HCT116 (cell line): ENCODE results near the gene FNDC3B.
"Not testable (repeated sequence)": the region's sequence is repeated elsewhere in the genome, so short reads cannot be mapped to it uniquely, and the experiment has no call there.

Experiments
- CTCF ChIP-seq, 3 experiments: fragments of 200-600 bp in 1 of 3; sonication (generic) in 1 of 3; IDR thresholded peaks in 2 of 3; conservative IDR thresholded peaks in 1 of 3; 2 replicates each; pipeline ENCODE4 v1.5.1; 2012 to 2017; ENCODE audit warnings: low read depth in 2 of 3, low read length in 2 of 3, antibody characterized with exemption in 1 of 3, borderline replicate concordance in 1 of 3, control low read depth in 1 of 3, mild to moderate bottlenecking in 1 of 3, mixed read lengths in 1 of 3, mixed run types in 1 of 3, moderate library complexity in 1 of 3; ENCODE audit not compliant: insufficient read depth in 1 of 3
- EZH2 ChIP-seq: fragments of 200-600 bp; sonication (generic); IDR thresholded peaks from 2 replicates; pipeline ENCODE4 v1.6.1; 2017; ENCODE audit warnings: antibody characterized with exemption, mixed run types
- POLR2A ChIP-seq: IDR thresholded peaks from 2 replicates; pipeline ENCODE4 v1.7.0; 2011; ENCODE audit warnings: borderline replicate concordance; ENCODE audit not compliant: insufficient read depth, insufficient read length; ENCODE audit errors: extremely low read depth
- SIN3A ChIP-seq: IDR thresholded peaks from 2 replicates; pipeline ENCODE4 v1.6.1; 2012; ENCODE audit warnings: low read depth

GRCh38 chr3:172242471-172242870, 203.1 kb downstream of the FNDC3B start:
- TF ChIP-seq CTCF (IDR thresholded peaks at IDR 0.05 in 2 of 3, conservative IDR thresholded peaks at IDR 0.05 in 1 of 3; ENCODE audit: borderline replicate concordance in 1 of 3, insufficient read depth in 1 of 3, low read depth in 2 of 3, low read length in 2 of 3); POLR2A; EZH2; SIN3A: not testable (repeated sequence)
